Prostate gland (tissue), 2 donors: ENCODE results near the gene SLC39A11.

ENCODE experiments used
- CTCF ChIP-seq, 4 experiments: fragments of 200-600 bp in 2 of 4; fragments of 450-650 bp in 2 of 4; sonication (generic) in 2 of 4; IDR thresholded peaks; 1 replicate in 3 of 4; 2 replicates in 1 of 4; pipeline ENCODE4 v1.5.1; 2016 to 2019; ENCODE audit warnings: antibody characterized with exemption in 4 of 4, mild to moderate bottlenecking in 2 of 4, moderate library complexity in 2 of 4
- POLR2A ChIP-seq: fragments of 450-650 bp; IDR thresholded peaks from one replicate; pipeline ENCODE4 v1.6.1; 2016; ENCODE audit warnings: antibody characterized with exemption, mild to moderate bottlenecking
- POLR2AphosphoS5 ChIP-seq: sonication (generic); formaldehyde crosslinking; IDR thresholded peaks from one replicate; pipeline ENCODE4 v1.6.1; 2017; ENCODE audit warnings: antibody characterized with exemption

- no peak for TF ChIP-seq CTCF (IDR thresholded peaks at IDR 0.05)
- TF ChIP-seq POLR2A: no peak
- no peak for TF ChIP-seq POLR2AphosphoS5
Measured at GRCh38 chr17:73133911-73134649, 41.6 kb upstream of the SLC39A11 start.
